GM20431 (cell line): ENCODE data around the gene RALGPS2.

Experiments used
- in situ Hi-C: fragments of 300-500 bp; cut with MseI, MboI; formaldehyde crosslinking; loops from one replicate; pipeline ENCODE4 v1.15.0; 2020; ENCODE audit warnings: low sequenced_read_pairs; ENCODE audit not compliant: unreplicated experiment

RALGPS2 gene

GRCh38 chr1:178901482-178902125 is 176.6 kb downstream of the RALGPS2 start:
- in situ Hi-C loops = no loop called here

GRCh38 chr1:178908358-178908757 is 183.3 kb downstream of the RALGPS2 start:
- in situ Hi-C loops = no loop called here

- in situ Hi-C loops = no loop called here
These were observed 185.0 kb downstream of the RALGPS2 start for GRCh38 chr1:178910023-178910422.

GRCh38 chr1:178912597-178912996 is 187.6 kb downstream of the RALGPS2 start:
- in situ Hi-C loops = no loop called here

GRCh38 chr1:178916448-178917174 is 191.6 kb downstream of the RALGPS2 start:
- in situ Hi-C loops = no loop called here

- in situ Hi-C loops = no loop called here
These were observed 193.3 kb downstream of the RALGPS2 start for GRCh38 chr1:178918308-178918707.

GRCh38 chr1:178918955-178919354 is 193.9 kb downstream of the RALGPS2 start:
- in situ Hi-C loops = no loop called here

GRCh38 chr1:178919581-178919980 is 194.5 kb downstream of the RALGPS2 start:
- in situ Hi-C loops = no loop called here

GRCh38 chr1:178921499-178921898 is 196.5 kb downstream of the RALGPS2 start:
- in situ Hi-C loops = no loop called here

GRCh38 chr1:178923512-178923911 is 198.5 kb downstream of the RALGPS2 start:
- in situ Hi-C loops = no loop called here

- in situ Hi-C loops = no loop called here
These were observed 201.0 kb downstream of the RALGPS2 start for GRCh38 chr1:178926046-178926445.

GRCh38 chr1:178927003-178927402 is 202.0 kb downstream of the RALGPS2 start:
- in situ Hi-C loops = no loop called here

GRCh38 chr1:178928041-178928440 is 203.0 kb downstream of the RALGPS2 start:
- in situ Hi-C loops = no loop called here

GRCh38 chr1:178928976-178929375 is 203.9 kb downstream of the RALGPS2 start:
- in situ Hi-C loops = no loop called here

- in situ Hi-C loops = no loop called here
These were observed 207.0 kb downstream of the RALGPS2 start for GRCh38 chr1:178931858-178932551.

- in situ Hi-C loops = no loop called here
These were observed 207.5 kb downstream of the RALGPS2 start for GRCh38 chr1:178932552-178932906.

GRCh38 chr1:178933105-178933561 is 208.1 kb downstream of the RALGPS2 start:
- in situ Hi-C loops = no loop called here

GRCh38 chr1:178933709-178934490 is 208.9 kb downstream of the RALGPS2 start:
- in situ Hi-C loops = no loop called here

GRCh38 chr1:178934546-178934945 is 209.5 kb downstream of the RALGPS2 start:
- in situ Hi-C loops = no loop called here

GRCh38 chr1:178935610-178936009 is 210.6 kb downstream of the RALGPS2 start:
- in situ Hi-C loops = no loop called here
